Keratinocyte (primary cell): ENCODE measurements around the gene RELA. TPM values are rescaled to one million over a fixed set of nuclear protein-coding genes. Genes with fewer than 3 reads are reported as not detected.

Experiments used
- DNase-seq: peaks from one replicate; pipeline ENCODE4 v3.0.0-alpha.2; 2011; ENCODE audit warnings: low read depth, missing footprints, low spot score
- FAIRE-seq: peaks from 2 replicates; lab custom pipeline; 2011; peaks lifted over from hg19 to GRCh38; lab: Jason Lieb, UNC
- H2AFZ ChIP-seq: 2 replicates; pipeline ENCODE4 v1.6.0; 2012; ENCODE audit warnings: low read length, control low read depth, inconsistent platforms; ENCODE audit not compliant: control insufficient read depth
- H3K27ac ChIP-seq: 2 replicates; pipeline ENCODE4 v1.5.1; 2011; ENCODE audit warnings: low read length; ENCODE audit not compliant: control insufficient read depth, insufficient read depth
- H3K27me3 ChIP-seq: 3 replicates; pipeline ENCODE4 v1.6.0; 2011; ENCODE audit warnings: low read length; ENCODE audit not compliant: control insufficient read depth, insufficient read depth; ENCODE audit errors: extremely low read depth
- H3K36me3 ChIP-seq, 2 experiments: 2 replicates in 1 of 2; 3 replicates in 1 of 2; pipeline ENCODE4 v1.5.1; 2011; ENCODE audit warnings: low read length in 2 of 2, mild to moderate bottlenecking in 1 of 2; ENCODE audit not compliant: control insufficient read depth in 2 of 2, insufficient read depth in 2 of 2; ENCODE audit errors: extremely low read depth in 1 of 2
- H3K4me1 ChIP-seq: 3 replicates; pipeline ENCODE4 v1.5.1; 2011; ENCODE audit warnings: low read length; ENCODE audit not compliant: control insufficient read depth, insufficient read depth; ENCODE audit errors: extremely low read depth
- H3K4me2 ChIP-seq: 3 replicates; pipeline ENCODE4 v1.6.0; 2011; ENCODE audit warnings: low read depth, low read length; ENCODE audit not compliant: control insufficient read depth, insufficient read depth; ENCODE audit errors: extremely low read depth
- H3K4me3 ChIP-seq, 3 experiments: fragments of 200-600 bp in 1 of 3; sonication (generic) in 1 of 3; 2 replicates in 2 of 3; 3 replicates in 1 of 3; pipeline ENCODE4 v1.5.1; 2011 to 2016; ENCODE audit warnings: low read length in 3 of 3, mild to moderate bottlenecking in 3 of 3, control low read depth in 2 of 3, inconsistent platforms in 1 of 3, low read depth in 1 of 3, mixed read lengths in 1 of 3, mixed run types in 1 of 3, moderate library complexity in 1 of 3; ENCODE audit not compliant: control insufficient read depth in 2 of 3, insufficient read depth in 2 of 3; ENCODE audit errors: extremely low read depth in 1 of 3
- H3K79me2 ChIP-seq: 2 replicates; pipeline ENCODE4 v1.6.0; 2012; ENCODE audit warnings: low read length; ENCODE audit not compliant: control insufficient read depth, insufficient read depth
- H3K9ac ChIP-seq: 3 replicates; pipeline ENCODE4 v1.6.0; 2011; ENCODE audit warnings: low read length; ENCODE audit not compliant: control insufficient read depth, insufficient read depth; ENCODE audit errors: extremely low read depth
- H3K9me1 ChIP-seq: 3 replicates; pipeline ENCODE4 v1.6.0; 2011; ENCODE audit warnings: low read length; ENCODE audit not compliant: control insufficient read depth, insufficient read depth; ENCODE audit errors: extremely low read depth
- H3K9me3 ChIP-seq: 2 replicates; pipeline ENCODE4 v1.5.1; 2012; ENCODE audit warnings: low read depth, low read length; ENCODE audit not compliant: control insufficient read depth
- H4K20me1 ChIP-seq: 3 replicates; pipeline ENCODE4 v1.6.0; 2011; ENCODE audit warnings: low read length; ENCODE audit not compliant: control insufficient read depth, insufficient read depth; ENCODE audit errors: extremely low read depth
- CTCF ChIP-seq, 3 experiments: IDR thresholded peaks in 1 of 3; conservative IDR thresholded peaks in 1 of 3; optimal IDR thresholded peaks in 1 of 3; 2 replicates in 2 of 3; 3 replicates in 1 of 3; pipeline versions ENCODE3 to v1.5.1; 2011; ENCODE audit warnings: low read length in 3 of 3, mild to moderate bottlenecking in 3 of 3, moderate library complexity in 2 of 3, control low read depth in 1 of 3, inconsistent platforms in 1 of 3; ENCODE audit not compliant: insufficient read depth in 2 of 3; ENCODE audit errors: extremely low read depth in 1 of 3
- EZH2 ChIP-seq: IDR thresholded peaks from one replicate; pipeline ENCODE4 v1.6.1; 2012; ENCODE audit warnings: inconsistent platforms, mild to moderate bottlenecking, low read length, moderate library complexity
- dilution Hi-C: fragments of 300-500 bp; cut with MboI; formaldehyde crosslinking; loops from one replicate; pipeline ENCODE4 v1.7.0; 2020; ENCODE audit warnings: low sequenced_read_pairs; ENCODE audit not compliant: extremely low pct_ligation_motif_present
- polyA plus RNA-seq, 5 experiments: library from polyadenylated mRNA; depleted of rRNA in 3 of 5; stranded (reverse) in 3 of 5; stranded (forward) in 1 of 5; unstranded in 1 of 5; fragments of >200 nt; gene quantifications; 1 replicate in 1 of 5; 2 replicates in 3 of 5; 3 replicates in 1 of 5; pipeline versions ENCODE4 v1.2.1 to v1.2.3, GENCODE V29; 2011 to 2012; ENCODE audit warnings: missing spikeins in 2 of 5, low read depth in 1 of 5, low replicate concordance in 1 of 5

Gene RELA
- polyA plus RNA-seq, 1 donor (not counting 4 experiments of a cell fraction or from before 2014, with no cell fraction given), result 20.4 TPM

DNA sequence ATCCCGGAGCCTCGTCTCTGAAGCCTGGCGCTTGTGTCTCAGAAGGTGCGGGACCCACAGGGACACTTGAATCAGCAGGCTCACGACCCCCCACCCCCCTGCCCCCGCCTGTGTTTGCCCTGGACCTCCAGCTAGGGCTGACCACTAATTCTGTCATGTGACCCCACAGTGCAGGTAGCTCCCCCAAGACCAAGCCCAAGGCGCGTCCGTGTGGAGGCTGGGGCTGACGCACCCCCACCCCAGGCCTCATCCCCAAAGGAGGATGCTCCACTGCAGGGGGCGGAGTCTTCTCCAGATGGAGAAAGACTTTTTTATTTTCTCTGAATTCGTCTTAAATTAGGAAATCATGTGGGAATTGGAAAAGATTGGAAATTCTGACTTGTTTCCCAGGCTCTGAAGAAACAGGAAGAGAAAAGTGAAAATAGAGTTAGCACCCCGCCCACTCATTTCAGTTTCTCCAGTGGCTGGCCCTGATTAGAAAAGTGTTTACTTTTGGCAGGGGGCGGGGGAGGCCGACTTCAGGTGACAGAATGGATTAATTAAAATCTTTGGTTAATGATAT, 1.0 kb upstream of the RELA start:
- DNase-seq, result no peak
- peak overlapping the region; percentile 90 for H3K4me2 ChIP-seq
- no peak for FAIRE-seq
- peak overlapping the region; percentile 97 for H3K27ac ChIP-seq
- dilution Hi-C loops, result no loop called here
- TF ChIP-seq EZH2, result no peak
- no peak for TF ChIP-seq CTCF (optimal IDR thresholded peaks at IDR 0.05 in 1 of 3, IDR thresholded peaks at IDR 0.05 in 1 of 3, conservative IDR thresholded peaks at IDR 0.05 in 1 of 3; ENCODE audit: extremely low read depth in 1 of 3, insufficient read depth in 2 of 3, low read length in 3 of 3)
- no peaks in the 10 kb centered on the region for H3K9me3 ChIP-seq
- H4K20me1 ChIP-seq, result no peaks in the 10 kb centered on the region
- no peaks in the 10 kb centered on the region for H3K9me1 ChIP-seq
- peak overlapping the region; percentile 97 for H3K9ac ChIP-seq
- H2AFZ ChIP-seq, result peak overlapping the region; percentile 93
- peak overlapping the region; percentile 70 to 98 (median 82) for H3K4me3 ChIP-seq
- no peaks in the 10 kb centered on the region for H3K27me3 ChIP-seq
- peaks cover 23% of the 10 kb centered on the region for H3K79me2 ChIP-seq
- peaks cover 12% of the 10 kb centered on the region for H3K4me1 ChIP-seq
- H3K36me3 ChIP-seq, result peaks cover 22 to 23% of the 10 kb centered on the region in 2 experiments

- peaks cover 34 to 35% of the 10 kb centered on the region in 2 experiments for H3K36me3 ChIP-seq
- FAIRE-seq (no peak), DNase-seq (no peak)
- no peaks in the 10 kb centered on the region for H3K9me3 ChIP-seq
- no peaks in the 10 kb centered on the region for H3K9me1 ChIP-seq
- H3K4me2 ChIP-seq, result peak overlapping the region; percentile 97
- peak overlapping the region; percentile 79 for H3K27ac ChIP-seq
- no peaks in the 10 kb centered on the region for H3K27me3 ChIP-seq
- H4K20me1 ChIP-seq, result no peaks in the 10 kb centered on the region
- H3K4me3 ChIP-seq, result peak overlapping the region; percentile 70 to 98 (median 96)
- no peak overlapping the region for H2AFZ ChIP-seq
- H3K4me1 ChIP-seq, result peaks cover 12% of the 10 kb centered on the region
- dilution Hi-C loops, result no loop called here
- H3K9ac ChIP-seq, result peak overlapping the region; percentile 97
- TF ChIP-seq EZH2 (no peak), CTCF (optimal IDR thresholded peaks at IDR 0.05 in 1 of 3, IDR thresholded peaks at IDR 0.05 in 1 of 3, conservative IDR thresholded peaks at IDR 0.05 in 1 of 3; ENCODE audit: extremely low read depth in 1 of 3, insufficient read depth in 2 of 3, low read length in 3 of 3) (no peak)
- peaks cover 23% of the 10 kb centered on the region for H3K79me2 ChIP-seq
Measured at GRCh38 chr11:65662247-65662798, 393 bp downstream of the RELA start.
